ENCODE measurements around the gene PIGO. TPM values are rescaled to one million over a fixed set of nuclear protein-coding genes. Genes with fewer than 3 reads are reported as not detected.

Gene PIGO
- total and polyA plus RNA-seq, 9 of the 15 experiments (the other 6 are each of a cell fraction or from before 2014, with no cell fraction given): 5.4 to 13.7 (median 9.7) TPM

DNA sequence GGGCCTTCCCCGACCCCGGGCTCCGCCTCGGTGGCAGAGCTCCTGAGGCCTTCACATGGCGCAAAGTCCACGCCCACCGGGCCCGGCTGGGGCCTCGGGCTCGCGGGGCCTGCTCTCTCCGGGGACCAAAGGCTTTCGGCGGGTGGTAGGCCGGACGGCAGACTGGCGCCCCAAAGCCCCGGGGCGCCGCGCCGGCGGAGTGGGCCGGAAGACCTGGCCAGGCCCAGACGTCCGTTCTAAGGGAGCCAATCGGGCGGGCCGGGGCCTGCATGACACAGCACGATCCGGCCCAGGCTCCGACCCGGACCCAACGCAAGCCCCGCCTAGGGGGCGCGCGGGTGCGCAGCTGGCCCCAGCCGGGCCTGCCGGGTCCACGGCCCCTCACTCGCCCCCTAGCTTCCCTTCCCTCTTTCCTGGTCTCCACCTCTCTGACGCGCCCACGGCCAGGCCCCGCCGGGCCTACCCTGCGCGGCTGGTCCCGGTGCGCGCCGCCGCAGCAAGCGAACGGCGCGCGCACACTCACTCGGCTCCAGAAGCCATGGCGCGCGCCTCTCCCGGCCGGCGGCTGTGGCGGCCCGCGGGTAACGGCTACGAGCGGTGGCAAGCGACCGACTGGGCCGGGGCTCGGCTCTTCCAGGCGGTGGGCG lies 24.5 kb downstream of the PIGO start (continued):
- TF ChIP-seq RBFOX2 (IDR thresholded peaks at IDR 0.05; ENCODE audit: low read depth, low read length) (peak; percentile 98), NR0B1 (IDR thresholded peaks at IDR 0.05; ENCODE audit: partially characterized antibody) (no peak), ATF7 (IDR thresholded peaks at IDR 0.05) (no peak; the same call in 1 of the 2 replicates), MXD1 (CRISPR knock-in tag; IDR thresholded peaks at IDR 0.05; ENCODE audit: borderline replicate concordance, poor library complexity, severe bottlenecking) (no peak), NR3C1 (CRISPR knock-in tag; IDR thresholded peaks at IDR 0.05) (no peak), ZNF668 (CRISPR knock-in tag; IDR thresholded peaks at IDR 0.05) (no peak), NEUROD1 (IDR thresholded peaks at IDR 0.05; ENCODE audit: borderline replicate concordance, low read depth, low read length, partially characterized antibody) (peak; percentile 43), REST (IDR thresholded peaks at IDR 0.05; ENCODE audit: borderline replicate concordance) (peak; percentile 56), REST (CRISPR knock-in tag; IDR thresholded peaks at IDR 0.05; ENCODE audit: low read depth) (peak; percentile 15; the same call in 1 of the 2 replicates), RNF2 (IDR thresholded peaks at IDR 0.05) (no peak), NR2C2 (CRISPR knock-in tag; IDR thresholded peaks at IDR 0.05) (no peak), NR2C2 (tag; IDR thresholded peaks at IDR 0.05) (peak; percentile 49), TCF3 (CRISPR knock-in tag; IDR thresholded peaks at IDR 0.05) (peak; percentile 6; the same call in 1 of the 2 replicates), ZNF224 (CRISPR knock-in tag; IDR thresholded peaks at IDR 0.05) (peak; percentile 35; the same call in 1 of the 2 replicates), SAP30 (IDR thresholded peaks at IDR 0.05; ENCODE audit: borderline replicate concordance, insufficient read depth, low read depth, low read length, poor library complexity, severe bottlenecking) (peak; percentile 43)
- TF ChIP-seq, protein P1, sequence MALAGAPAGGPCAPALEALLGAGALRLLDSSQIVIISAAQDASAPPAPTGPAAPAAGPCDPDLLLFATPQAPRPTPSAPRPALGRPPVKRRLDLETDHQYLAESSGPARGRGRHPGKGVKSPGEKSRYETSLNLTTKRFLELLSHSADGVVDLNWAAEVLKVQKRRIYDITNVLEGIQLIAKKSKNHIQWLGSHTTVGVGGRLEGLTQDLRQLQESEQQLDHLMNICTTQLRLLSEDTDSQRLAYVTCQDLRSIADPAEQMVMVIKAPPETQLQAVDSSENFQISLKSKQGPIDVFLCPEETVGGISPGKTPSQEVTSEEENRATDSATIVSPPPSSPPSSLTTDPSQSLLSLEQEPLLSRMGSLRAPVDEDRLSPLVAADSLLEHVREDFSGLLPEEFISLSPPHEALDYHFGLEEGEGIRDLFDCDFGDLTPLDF (CRISPR knock-in tag; IDR thresholded peaks at IDR 0.05): peak; percentile 75; the same call in 1 of the 2 replicates

Measured in K562 (cell line).